ENCODE measurements around the gene CDH19.

CDH19 gene

DNA sequence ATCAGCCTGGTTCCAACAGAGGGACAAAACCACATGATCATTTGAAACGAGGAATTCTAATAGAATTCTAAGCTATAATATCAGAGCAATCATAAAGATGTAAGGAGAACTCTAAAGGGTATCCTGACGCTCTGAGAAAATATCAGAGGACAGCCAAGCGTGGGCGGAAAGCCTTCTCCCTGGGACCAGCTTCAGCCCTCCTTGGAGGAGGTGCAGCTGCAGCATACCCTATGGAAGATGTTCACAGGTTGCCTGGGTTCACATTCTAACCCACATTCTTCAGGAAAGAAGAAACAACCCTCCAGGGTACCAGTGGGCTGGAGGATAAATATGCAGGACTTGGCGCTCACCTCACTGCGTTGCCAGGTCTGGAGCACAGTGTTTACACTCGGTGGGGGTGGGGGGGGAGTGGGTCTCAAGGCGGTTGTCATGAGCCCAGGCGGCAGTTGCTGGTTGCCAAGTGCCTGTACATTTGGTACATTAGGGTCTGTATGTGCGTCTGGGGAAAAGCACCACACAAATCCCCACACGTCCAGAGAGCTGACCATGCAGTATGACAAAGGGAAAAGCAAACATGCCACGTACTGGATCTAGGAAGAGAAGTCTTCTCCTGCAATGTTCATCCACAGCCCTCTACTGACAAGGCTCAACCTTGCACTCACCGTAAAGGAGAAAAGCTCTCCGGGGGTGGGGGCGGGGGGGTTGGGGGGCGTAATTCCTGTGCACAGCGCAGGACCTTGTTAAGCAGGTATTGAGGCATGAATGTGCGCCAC is 80.5 kb downstream of the CDH19 start:
- no peak overlapping the region for H3K4me3 ChIP-seq (ENCODE audit: low read depth, low read length)
- TF ChIP-seq, protein P1, sequence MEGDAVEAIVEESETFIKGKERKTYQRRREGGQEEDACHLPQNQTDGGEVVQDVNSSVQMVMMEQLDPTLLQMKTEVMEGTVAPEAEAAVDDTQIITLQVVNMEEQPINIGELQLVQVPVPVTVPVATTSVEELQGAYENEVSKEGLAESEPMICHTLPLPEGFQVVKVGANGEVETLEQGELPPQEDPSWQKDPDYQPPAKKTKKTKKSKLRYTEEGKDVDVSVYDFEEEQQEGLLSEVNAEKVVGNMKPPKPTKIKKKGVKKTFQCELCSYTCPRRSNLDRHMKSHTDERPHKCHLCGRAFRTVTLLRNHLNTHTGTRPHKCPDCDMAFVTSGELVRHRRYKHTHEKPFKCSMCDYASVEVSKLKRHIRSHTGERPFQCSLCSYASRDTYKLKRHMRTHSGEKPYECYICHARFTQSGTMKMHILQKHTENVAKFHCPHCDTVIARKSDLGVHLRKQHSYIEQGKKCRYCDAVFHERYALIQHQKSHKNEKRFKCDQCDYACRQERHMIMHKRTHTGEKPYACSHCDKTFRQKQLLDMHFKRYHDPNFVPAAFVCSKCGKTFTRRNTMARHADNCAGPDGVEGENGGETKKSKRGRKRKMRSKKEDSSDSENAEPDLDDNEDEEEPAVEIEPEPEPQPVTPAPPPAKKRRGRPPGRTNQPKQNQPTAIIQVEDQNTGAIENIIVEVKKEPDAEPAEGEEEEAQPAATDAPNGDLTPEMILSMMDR (IDR thresholded peaks at IDR 0.05; ENCODE audit: low read depth, low read length) = no peak

- H3K4me3 ChIP-seq (ENCODE audit: low read depth, low read length) = no peak overlapping the region
- TF ChIP-seq, protein P1 (IDR thresholded peaks at IDR 0.05; ENCODE audit: low read depth, low read length) = no peak
Measured at GRCh38 chr18:66513996-66514395, 89.9 kb downstream of the CDH19 start.

DNA sequence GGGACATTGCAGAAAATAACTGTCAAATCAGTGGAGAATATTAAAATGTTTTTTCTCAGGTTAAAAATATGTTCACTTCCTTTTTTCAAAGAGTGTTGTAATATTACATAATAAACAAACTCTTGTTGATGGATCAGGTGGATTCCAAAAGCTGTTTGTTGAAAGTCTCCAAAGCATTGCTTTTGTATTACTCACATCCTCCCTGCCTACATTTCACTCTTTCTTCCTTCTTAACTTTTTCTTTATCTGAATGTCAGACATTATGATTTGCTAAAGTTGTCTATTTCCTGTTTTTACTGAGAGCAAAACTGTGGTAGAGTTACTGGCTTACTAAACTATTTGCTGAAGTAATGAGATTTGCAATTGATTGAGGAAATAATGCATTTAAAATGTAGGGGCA is 92.1 kb downstream of the CDH19 start:
- TF ChIP-seq, protein P1 (IDR thresholded peaks at IDR 0.05; ENCODE audit: low read depth, low read length) = no peak
- no peak overlapping the region for H3K4me3 ChIP-seq (ENCODE audit: low read depth, low read length)

DNA sequence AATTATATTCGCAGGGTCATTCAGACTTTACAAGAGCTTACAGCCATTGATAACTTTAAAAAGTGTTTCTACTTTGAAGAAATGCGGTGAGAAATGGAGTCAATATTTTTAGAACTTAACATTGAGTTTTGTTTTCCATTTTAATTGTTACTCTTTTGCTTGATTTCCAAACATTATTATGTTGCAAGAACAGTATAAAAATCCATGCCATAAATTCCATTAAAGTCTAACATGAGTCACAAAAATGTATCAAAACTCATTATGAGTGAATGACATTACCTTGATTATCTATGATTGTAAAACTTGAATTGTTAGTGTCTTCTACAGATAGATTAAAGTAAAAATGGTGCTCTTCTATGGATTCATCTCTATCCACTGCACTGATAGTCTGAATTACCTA is 92.6 kb downstream of the CDH19 start:
- no peak overlapping the region for H3K4me3 ChIP-seq (ENCODE audit: low read depth, low read length)
- TF ChIP-seq, protein P1 (IDR thresholded peaks at IDR 0.05; ENCODE audit: low read depth, low read length) = no peak

DNA sequence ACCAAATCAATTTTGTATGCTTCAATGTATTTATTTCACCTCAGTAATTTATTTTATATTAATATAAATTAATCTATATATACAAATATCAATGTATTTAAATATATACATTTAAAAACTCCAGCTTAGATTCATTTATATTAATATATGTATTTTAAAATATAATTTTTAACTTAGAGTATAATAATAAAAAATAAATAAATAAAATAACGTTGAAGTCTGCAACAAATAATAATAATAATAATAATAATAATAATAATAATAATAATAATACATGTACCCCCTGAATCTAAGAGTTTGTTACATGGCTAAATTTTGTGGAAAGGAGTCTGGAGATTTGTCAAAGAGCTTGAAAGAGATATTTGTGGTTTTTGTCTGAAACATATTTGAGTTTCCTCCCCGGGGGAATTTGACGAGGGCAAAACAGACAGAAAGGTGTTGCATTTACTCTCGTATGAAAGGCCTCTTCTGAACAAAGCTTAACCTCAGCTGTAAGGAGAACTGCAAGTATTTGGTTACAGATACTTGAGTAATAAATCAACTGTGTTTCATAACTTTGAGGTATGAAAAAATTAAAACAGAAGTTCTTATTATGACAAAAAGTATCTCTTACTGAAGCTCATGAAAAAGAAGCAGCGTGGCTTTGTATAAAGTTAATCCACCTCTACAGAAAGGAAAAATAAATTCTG is 93.4 kb downstream of the CDH19 start:
- no peak overlapping the region for H3K4me3 ChIP-seq (ENCODE audit: low read depth, low read length)
- TF ChIP-seq, protein P1 (IDR thresholded peaks at IDR 0.05; ENCODE audit: low read depth, low read length) = no peak

GRCh38 chr18:66508937-66509336 is 95.0 kb downstream of the CDH19 start:
- TF ChIP-seq, protein P1 (IDR thresholded peaks at IDR 0.05; ENCODE audit: low read depth, low read length) = no peak
- no peak overlapping the region for H3K4me3 ChIP-seq (ENCODE audit: low read depth, low read length)

GRCh38 chr18:66506178-66506577 is 97.7 kb downstream of the CDH19 start:
- TF ChIP-seq, protein P1 (IDR thresholded peaks at IDR 0.05; ENCODE audit: low read depth, low read length) = no peak

More at GRCh38 chr18:66506178-66506577, 97.7 kb downstream of the CDH19 start:
- no peak overlapping the region for H3K4me3 ChIP-seq (ENCODE audit: low read depth, low read length)
